Measurements from ENCODE around the gene SMAD3.
A peak's percentile ranks its signal among the peaks of the same experiment; 100 is the strongest.

SMAD3 gene

GRCh38 chr15:67177752-67178151 lies 112.3 kb downstream of the SMAD3 start:
- no peak for DNase-seq (ENCODE audit: low read depth)
- TF ChIP-seq CTCF (IDR thresholded peaks at IDR 0.05; ENCODE audit: low read depth, low read length, missing control alignments), result no peak
- H3K4me3 ChIP-seq (ENCODE audit: low read depth, low read length), result no peak overlapping the region

- H3K4me3 ChIP-seq (ENCODE audit: low read depth, low read length), result no peak overlapping the region
- TF ChIP-seq CTCF (IDR thresholded peaks at IDR 0.05; ENCODE audit: low read depth, low read length, missing control alignments), result no peak
- DNase-seq (ENCODE audit: low read depth), result no peak
Observed at GRCh38 chr15:67178569-67179210, 113.3 kb downstream of the SMAD3 start.

GRCh38 chr15:67179411-67179995 lies 114.1 kb downstream of the SMAD3 start:
- no peak for DNase-seq (ENCODE audit: low read depth)
- TF ChIP-seq CTCF (IDR thresholded peaks at IDR 0.05; ENCODE audit: low read depth, low read length, missing control alignments), result no peak

GRCh38 chr15:67180035-67180434 lies 114.6 kb downstream of the SMAD3 start:
- no peak overlapping the region for H3K4me3 ChIP-seq (ENCODE audit: low read depth, low read length)
- DNase-seq (ENCODE audit: low read depth), result no peak
- no peak for TF ChIP-seq CTCF (IDR thresholded peaks at IDR 0.05; ENCODE audit: low read depth, low read length, missing control alignments)

More at GRCh38 chr15:67179411-67179995, 114.1 kb downstream of the SMAD3 start:
- no peak overlapping the region for H3K4me3 ChIP-seq (ENCODE audit: low read depth, low read length)

- no peak for TF ChIP-seq CTCF (IDR thresholded peaks at IDR 0.05; ENCODE audit: low read depth, low read length, missing control alignments)
- H3K4me3 ChIP-seq (ENCODE audit: low read depth, low read length), result no peak overlapping the region
- no peak for DNase-seq (ENCODE audit: low read depth)
Observed at GRCh38 chr15:67180514-67181191, 115.3 kb downstream of the SMAD3 start.

GRCh38 chr15:67181221-67181639 lies 115.8 kb downstream of the SMAD3 start:
- peak; percentile 6 for TF ChIP-seq CTCF (IDR thresholded peaks at IDR 0.05; ENCODE audit: low read depth, low read length, missing control alignments)
- DNase-seq (ENCODE audit: low read depth), result no peak
- H3K4me3 ChIP-seq (ENCODE audit: low read depth, low read length), result no peak overlapping the region
